HuH-7.5 (cell line): ENCODE measurements around the gene BSND.

ENCODE experiments used
- DNase-seq: peaks from one replicate; pipeline ENCODE4 v3.0.0; 2011; ENCODE audit warnings: low spot score

Gene BSND

DNA sequence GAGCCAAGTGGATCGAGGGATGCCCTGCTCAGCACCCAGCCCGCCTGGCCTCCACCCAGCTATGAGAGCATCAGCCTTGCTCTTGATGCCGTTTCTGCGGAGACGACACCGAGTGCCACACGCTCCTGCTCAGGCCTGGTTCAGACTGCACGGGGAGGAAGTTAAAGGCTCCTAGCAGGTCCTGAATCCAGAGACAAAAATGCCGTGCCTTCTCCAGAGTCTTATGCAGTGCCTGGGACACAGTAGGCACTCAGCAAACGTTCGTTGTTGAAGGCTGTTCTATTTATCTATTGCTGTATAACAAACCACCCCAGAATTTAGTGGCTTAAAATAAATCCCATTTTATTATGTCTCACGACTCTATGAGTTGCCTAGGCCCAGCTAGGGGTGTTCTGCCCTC, 6.8 kb upstream of the BSND start:
- DNase-seq: no peak

- no peak for DNase-seq
Observed at GRCh38 chr1:54993140-54993539, 5.6 kb upstream of the BSND start.

- no peak for DNase-seq
Observed at GRCh38 chr1:54994355-54994990, 4.3 kb upstream of the BSND start.

GRCh38 chr1:54995013-54995760, 3.5 kb upstream of the BSND start:
- DNase-seq: no peak

DNA sequence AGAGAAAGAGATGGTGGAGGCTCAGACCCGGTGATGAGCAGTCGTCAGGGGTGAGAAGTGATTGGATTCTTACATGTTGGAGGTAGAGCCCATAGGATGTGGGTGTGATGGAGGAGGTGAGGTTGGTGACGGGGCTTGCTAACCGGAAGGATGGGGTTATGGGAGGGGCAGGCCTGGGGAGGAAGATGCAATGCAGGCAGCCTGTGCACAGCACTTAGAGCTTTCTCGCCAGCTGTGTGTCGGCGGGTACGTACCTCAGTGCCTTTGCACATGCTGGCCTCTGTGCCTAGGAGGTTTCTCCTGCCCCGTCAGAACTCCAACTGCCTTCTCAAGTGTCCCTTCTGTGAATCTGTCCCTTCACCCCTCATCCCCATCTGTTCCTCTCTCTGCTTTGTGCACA, 2.9 kb upstream of the BSND start:
- no peak for DNase-seq

DNA sequence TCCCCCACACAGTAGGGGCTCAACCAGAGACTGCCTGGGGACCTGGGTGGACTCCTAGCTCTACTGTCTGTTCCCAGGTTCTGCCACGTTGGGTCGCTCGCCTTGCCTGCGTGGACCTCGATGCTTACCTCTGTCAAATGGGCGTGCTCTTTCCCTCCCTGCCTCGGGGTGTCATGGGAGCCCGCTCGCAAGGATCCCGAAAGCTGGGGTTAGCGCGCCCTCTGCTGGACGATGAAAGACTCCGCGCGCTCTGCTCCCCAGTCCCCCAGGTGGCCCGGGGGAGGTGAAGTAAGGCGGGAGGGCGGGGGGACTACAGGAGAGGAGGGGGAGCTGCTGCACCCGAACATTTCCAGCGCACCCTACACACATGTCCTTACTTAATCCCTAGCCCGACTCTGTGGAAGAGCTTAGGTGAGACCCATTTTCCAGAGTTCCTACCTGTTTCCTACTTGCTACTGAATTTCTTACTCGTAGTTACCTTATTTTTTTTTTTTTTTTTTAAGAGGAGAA, 2.3 kb upstream of the BSND start:
- DNase-seq: peak; percentile 96

DNA sequence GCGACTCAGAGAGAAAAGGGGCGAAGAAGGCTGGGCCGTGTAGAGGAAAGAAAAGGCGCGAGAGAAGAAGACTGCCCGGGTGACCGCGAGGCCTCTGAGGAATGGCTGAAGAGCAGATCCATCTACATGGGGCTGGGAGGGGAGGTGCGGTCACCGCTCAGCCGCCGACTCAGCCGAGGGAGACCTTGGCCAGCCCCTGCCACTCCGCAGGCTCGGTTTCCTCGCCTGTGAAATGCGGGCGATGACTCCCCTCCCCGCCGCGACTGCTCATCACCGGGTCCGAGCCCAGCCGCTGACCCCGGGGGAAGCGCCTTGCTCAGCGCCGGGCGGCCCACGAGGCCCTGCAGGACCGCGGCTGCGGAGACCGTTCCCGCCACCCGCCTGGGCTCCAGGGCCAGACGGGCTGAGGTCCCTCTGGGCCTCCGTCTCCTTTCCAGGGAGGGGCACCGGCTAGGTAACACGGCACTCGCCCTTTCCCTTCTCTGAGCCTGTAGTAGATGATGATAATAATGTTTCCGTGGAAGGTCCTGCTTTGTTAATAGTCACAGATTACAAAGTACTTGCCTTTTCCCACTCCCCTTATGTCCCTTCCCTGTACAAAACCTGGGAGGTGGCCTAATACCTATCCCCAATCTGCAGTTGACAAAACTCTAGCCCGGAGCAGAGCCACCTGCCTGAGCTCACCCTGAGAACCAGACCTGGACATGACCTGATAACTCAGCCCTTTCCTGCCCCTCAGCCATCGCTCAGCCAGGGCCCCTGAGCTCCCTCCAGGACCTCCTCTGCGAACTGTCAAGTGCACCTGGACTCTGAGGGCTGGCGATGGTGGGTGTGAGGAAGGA, 1.6 kb upstream of the BSND start:
- no peak for DNase-seq

DNA sequence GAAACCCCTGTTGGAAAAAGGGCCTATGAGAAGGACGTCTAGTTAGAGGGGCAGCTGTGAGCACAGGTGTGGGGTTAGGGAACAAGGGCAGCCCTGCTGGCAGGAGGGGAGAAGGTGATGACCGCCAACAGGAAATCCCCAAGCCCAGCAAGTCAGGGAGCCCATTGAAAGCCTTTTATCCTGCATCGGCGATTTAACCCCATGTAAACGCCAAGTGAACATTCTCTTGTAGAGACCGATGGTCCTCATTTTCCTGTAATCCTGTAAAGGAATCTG, 1.1 kb upstream of the BSND start:
- DNase-seq: no peak

- DNase-seq: no peak
Observed at GRCh38 chr1:54998100-54998499, 633 bp upstream of the BSND start.

GRCh38 chr1:55000110-55001085, 1.7 kb downstream of the BSND start:
- no peak for DNase-seq

- no peak for DNase-seq
Observed at GRCh38 chr1:55001311-55001710, 2.6 kb downstream of the BSND start.

DNA sequence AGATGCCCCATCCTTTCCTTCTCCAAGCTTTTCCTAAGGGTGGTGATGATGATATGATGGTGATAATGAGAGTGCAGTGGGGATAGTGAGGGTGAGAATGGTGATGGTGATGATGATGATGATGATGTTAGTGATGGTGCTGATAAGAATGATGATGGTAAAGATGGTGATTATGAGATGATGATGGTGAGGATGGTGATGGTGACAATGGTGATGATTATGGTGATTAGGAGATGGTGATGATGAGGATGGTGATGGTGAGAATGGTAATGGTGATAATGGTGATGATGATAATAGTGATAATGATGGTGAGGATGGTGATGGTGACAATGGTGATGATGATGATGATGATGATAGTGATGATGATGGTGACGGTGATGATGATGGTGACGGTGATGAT, 4.0 kb downstream of the BSND start:
- DNase-seq: no peak

DNA sequence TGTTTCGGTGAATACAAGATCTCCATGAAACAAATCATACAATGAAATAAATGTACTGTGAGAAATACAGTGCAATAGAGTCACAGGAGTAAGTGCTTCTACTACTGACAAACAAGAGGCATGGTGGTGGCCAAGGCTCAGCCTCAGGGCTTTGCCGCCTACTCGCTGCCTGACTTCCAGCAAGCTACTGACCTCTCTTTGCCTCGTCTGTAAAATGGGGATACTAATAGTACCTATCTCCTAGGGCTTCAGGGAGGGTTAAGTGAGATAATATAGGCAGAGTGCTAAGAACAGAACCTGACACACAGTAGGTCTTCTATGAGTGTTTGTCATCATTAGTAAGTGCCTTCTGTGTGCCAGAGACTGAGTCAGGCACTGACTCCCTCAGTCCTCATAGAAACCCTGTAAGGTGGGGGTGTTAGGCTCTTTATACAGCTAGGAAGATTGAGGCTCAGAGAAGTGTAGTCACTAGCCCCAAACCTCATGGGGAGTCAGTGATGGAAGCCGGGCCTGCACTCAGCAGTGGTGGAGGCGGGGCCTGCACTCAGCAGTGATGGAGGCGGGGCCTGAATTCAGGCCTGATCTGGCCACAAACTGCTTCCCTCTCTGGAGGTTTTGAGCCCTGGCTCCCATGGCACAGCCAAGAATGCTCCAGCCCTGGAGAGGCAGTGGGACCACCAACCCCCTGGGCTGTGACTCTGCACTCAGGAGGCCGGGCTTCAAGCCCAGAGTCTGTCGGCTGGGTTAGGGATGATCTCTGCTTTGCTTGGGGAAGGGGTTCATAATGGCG, 6.8 kb downstream of the BSND start:
- no peak for DNase-seq

- no peak for DNase-seq
Observed at GRCh38 chr1:55006931-55007330, 8.2 kb downstream of the BSND start.

DNA sequence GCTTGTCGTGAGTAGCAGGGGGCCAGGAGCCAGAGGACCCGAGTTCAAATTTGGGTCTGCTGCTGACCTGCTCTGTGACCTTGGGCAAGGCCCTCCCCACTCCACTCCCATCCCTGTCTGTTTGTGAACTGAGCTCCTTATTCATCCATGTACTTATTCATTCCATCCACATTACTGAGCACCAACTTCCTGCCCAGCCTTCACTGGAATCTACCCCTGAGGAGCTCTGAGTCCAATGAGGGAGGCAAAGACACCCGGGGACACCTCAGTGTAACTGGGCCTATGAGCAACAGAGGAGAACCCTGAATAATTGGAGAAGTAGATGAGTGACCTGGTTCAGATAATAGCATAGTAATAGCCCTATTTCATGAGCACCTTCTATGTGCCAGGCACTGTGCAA, 8.9 kb downstream of the BSND start:
- DNase-seq: no peak

DNA sequence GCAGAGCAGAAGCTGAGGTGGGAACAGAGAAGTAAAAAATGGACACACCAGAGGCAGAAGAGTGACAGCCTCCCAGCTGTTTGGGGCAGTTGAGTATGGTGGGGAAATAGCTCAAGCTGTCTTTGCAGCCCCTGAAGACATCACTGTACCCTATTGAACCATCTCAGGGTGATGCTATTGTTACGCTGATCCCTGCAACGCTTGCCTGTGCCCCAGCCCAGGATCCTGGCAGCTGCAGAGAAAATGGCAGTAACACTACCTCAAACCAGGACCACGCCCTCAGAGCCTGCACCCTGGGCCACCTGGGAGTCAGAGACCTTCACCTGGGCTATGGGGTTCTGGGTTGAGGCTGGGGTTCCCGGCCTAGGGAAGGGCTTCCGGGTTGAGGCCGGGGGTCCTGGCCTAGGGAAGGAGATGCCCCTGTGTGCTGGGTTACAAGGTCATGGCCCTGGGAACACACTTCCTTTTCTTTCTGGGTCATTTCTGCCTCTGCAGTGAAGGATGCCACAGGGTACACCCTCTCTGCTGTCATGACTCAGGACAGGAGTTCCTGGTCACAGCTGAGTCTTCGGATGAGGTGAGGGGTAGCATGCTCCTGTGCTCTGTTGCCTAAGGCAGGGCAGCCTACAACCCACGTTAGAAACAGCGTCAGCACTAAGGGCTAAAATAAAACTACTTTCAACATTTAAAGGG, 11.6 kb downstream of the BSND start:
- DNase-seq: no peak

DNA sequence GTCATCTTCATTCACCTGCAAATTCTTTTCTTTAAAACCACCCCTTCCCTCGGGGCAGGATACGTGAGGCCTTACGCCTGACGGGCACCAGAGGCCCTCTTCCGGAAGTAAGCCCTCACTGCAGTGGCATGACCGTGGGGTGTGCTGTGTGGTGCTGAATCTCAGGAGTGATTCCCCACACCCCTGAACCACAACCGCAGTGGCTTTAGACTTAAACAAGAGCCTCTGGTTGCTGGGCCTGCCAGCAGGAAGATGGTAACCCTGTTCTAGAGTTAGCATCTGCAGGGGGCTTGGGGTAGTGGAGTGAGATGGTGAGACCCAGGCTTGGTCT, 12.1 kb downstream of the BSND start:
- no peak for DNase-seq

- DNase-seq: no peak
Observed at GRCh38 chr1:55012661-55013060, 13.9 kb downstream of the BSND start.

- no peak for DNase-seq
Observed at GRCh38 chr1:55015123-55015522, 16.4 kb downstream of the BSND start.

DNA sequence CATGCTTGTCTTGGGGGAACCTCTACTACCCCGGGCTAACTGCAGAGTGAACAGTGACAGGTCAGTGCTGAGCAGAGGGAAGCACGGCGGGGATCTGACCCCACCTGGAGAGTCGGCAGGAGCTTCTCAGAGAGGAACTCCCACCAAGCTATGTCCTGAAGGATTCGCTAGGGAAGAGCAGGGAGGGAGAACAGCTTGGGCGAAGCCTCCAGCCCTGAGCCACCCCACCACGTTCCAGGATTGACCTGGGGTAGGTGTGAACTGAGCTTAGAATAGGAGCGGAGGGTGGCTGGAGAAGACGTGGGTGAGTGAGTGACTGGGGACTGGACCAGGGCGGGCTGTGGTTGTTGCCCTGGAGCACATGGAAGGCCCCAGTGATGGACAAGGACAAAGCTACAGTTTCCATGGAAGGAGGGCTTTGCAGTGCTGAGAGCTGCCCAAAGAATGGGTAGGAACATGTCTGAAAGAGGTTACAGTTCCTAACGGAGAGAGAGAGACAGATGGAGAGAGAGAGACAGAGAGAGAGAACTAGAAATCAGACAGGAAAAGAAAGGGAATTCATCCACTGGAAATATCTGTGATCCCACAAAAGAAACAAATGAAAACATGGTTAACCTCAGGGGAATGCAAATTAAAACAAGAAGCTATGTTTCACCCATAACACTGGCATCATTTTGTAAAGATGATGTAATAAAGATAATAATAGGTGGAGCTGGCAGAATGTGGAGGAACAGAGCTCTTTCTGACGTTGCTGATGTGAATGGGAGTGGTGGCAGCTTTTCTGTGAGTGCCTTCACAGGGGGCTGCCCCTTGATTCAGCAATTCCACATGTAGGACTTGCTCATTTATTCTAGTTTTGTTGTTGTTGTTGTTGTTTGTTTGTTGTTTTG, 17.2 kb downstream of the BSND start:
- no peak for DNase-seq
